A673 (cell line): ENCODE data around the gene NRGN. TPM values are rescaled to one million over a fixed set of nuclear protein-coding genes. Genes with fewer than 3 reads are reported as not detected.
A peak's percentile ranks its signal among the peaks of the same experiment; 100 is the strongest.

ENCODE experiments used
- BruUV-seq: library from RNA; stranded (reverse); fragments of 400-500 nt; replicated peaks from 2 replicates; lab custom pipeline; 2021; lab: Mats Ljungman, UMichigan
- CTCF ChIA-PET: fragments of 300-600 bp; sonication (Branson Sonifier 250); formaldehyde crosslinking; loops from one replicate; lab custom pipeline; 2022; ENCODE audit warnings: antibody characterized with exemption; lab: Charles Lee
- POLR2A ChIA-PET: fragments of 300-600 bp; sonication (Branson Sonifier 250); formaldehyde crosslinking; loops from one replicate; lab custom pipeline; 2022; ENCODE audit warnings: antibody characterized with exemption; ENCODE audit not compliant: low non-redundant PET; lab: Charles Lee
- DNase-seq: peaks from one replicate; pipeline ENCODE4 v3.0.0-alpha.2; 2015; ENCODE audit warnings: low spot score
- H3K27ac ChIP-seq: fragments of 200-600 bp; sonication (generic); 2 replicates; pipeline ENCODE4 v1.5.1; 2016; ENCODE audit warnings: mixed run types, low read depth, mild to moderate bottlenecking, mixed read lengths, antibody characterized with exemption, low read length; ENCODE audit not compliant: poor library complexity, severe bottlenecking
- H3K27me3 ChIP-seq: fragments of 200-600 bp; sonication (generic); replicated peaks from 2 replicates; pipeline ENCODE4 v1.6.1; 2017; ENCODE audit warnings: mixed run types, low read depth, mild to moderate bottlenecking, mixed read lengths, antibody characterized with exemption, low read length; ENCODE audit not compliant: insufficient read depth, poor library complexity
- H3K36me3 ChIP-seq: fragments of 200-600 bp; sonication (generic); 2 replicates; pipeline ENCODE4 v1.6.1; 2016; ENCODE audit warnings: mixed run types, mild to moderate bottlenecking, mixed read lengths, antibody characterized with exemption, low read length; ENCODE audit not compliant: insufficient read depth, poor library complexity, severe bottlenecking
- H3K4me1 ChIP-seq: fragments of 200-600 bp; sonication (generic); 2 replicates; pipeline ENCODE4 v1.6.1; 2017; ENCODE audit warnings: mixed run types, mild to moderate bottlenecking, mixed read lengths, antibody characterized with exemption, low read length; ENCODE audit not compliant: insufficient read depth, poor library complexity, severe bottlenecking
- H3K4me3 ChIP-seq: fragments of 200-600 bp; sonication (generic); 2 replicates; pipeline ENCODE4 v1.5.1; 2016; ENCODE audit warnings: low read depth, mixed run types, mild to moderate bottlenecking, mixed read lengths, low read length; ENCODE audit not compliant: poor library complexity, severe bottlenecking
- H3K9me3 ChIP-seq: fragments of 200-600 bp; sonication (generic); 2 replicates; pipeline ENCODE4 v1.6.1; 2016; ENCODE audit warnings: mixed run types, low read depth, mild to moderate bottlenecking, mixed read lengths, antibody characterized with exemption, low read length; ENCODE audit not compliant: poor library complexity, severe bottlenecking
- CTCF ChIP-seq: fragments of 300-800, 200-600 bp; sonication (generic); conservative IDR thresholded peaks from 2 replicates; pipeline ENCODE4 v1.5.1; 2017; ENCODE audit warnings: low read depth, mild to moderate bottlenecking, antibody characterized with exemption, low read length, moderate library complexity, mixed read lengths
- EZH2 ChIP-seq: fragments of 200-600 bp; sonication (generic); IDR thresholded peaks from 2 replicates; pipeline ENCODE4 v1.6.1; 2017; ENCODE audit warnings: borderline replicate concordance, low read depth, mild to moderate bottlenecking, mixed read lengths, antibody characterized with exemption, low read length; ENCODE audit not compliant: poor library complexity, severe bottlenecking
- intact Hi-C: fragments of 100-400 bp; cut with micrococcal nuclease; formaldehyde crosslinking; loops from one replicate; pipeline ENCODE4 v1.10.0; 2022; ENCODE audit not compliant: unreplicated experiment
- total RNA-seq: library from RNA; stranded (reverse); gene quantifications from 2 replicates; pipeline ENCODE4 v1.2.3, GENCODE V29; 2021

The NRGN gene
- total RNA-seq, 1 experiment from 2014 or later = 38.1 TPM

DNA sequence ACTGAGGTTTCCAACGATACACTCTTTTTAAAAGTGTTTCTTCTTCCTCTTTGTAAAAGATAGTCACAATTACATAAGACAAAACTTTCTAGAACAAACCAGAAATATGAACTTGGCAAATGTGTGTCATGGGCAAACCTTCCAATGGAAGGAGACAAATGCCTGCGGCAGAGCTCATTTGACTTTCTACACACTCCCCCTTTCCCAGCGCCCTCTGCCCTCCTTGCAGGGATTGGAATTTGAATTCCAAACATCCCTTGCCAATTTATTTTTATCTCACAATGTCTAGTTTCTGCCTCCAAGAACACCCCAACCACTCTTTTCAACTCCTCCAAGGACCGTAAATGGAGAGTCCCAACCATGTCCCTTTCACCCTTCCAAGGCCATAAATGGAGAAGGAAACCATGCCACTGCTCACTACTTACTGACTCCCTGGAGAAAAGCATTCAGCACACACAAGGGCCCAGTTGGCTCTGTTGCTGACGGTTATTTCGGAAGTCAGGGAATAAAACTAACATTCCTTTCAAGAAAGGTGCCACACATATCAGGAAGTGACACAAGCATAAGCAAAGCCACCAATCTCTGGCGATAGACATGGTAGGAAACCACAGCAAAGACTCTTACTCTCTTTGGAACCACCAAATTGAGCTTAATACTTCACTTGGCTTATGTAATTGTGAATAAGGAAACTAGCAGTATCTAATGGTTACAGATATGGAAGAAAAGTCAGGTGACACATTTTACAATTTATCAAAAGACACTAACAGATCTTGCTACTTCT, 37.3 kb downstream of the NRGN start:
- DNase-seq = no peak
- no TSS peak for BruUV-seq
- Histone ChIP-seq H3K27me3 (no peaks in the 10 kb centered on the region), H3K9me3 (no peaks in the 10 kb centered on the region), H3K4me1 (peaks cover 14% of the 10 kb centered on the region), H3K27ac (no peak overlapping the region), H3K36me3 (no peaks in the 10 kb centered on the region), H3K4me3 (no peak overlapping the region)
- CTCF ChIA-PET = interaction anchor here (0.5 to 1.2 kb wide), 2 partner anchors 25 to 38 kb away, joined by 5 to 10 read pairs; no protein-coding TSS in a partner anchor
- POLR2A ChIA-PET = interaction anchor here (0.7 kb wide), 1 partner anchor 242 kb away, joined by 3 read pairs; no protein-coding TSS in a partner anchor
- intact Hi-C loops = no loop called here
- TF ChIP-seq EZH2 = no peak
- TF ChIP-seq CTCF = no peak

- Histone ChIP-seq H3K27me3 (no peaks in the 10 kb centered on the region), H3K36me3 (no peaks in the 10 kb centered on the region), H3K9me3 (no peaks in the 10 kb centered on the region), H3K4me3 (no peak overlapping the region), H3K27ac (no peak overlapping the region), H3K4me1 (peaks cover 14% of the 10 kb centered on the region)
- CTCF ChIA-PET = interaction anchor here (0.5 to 1.1 kb wide), 2 partner anchors 16 to 168 kb away, joined by 3 to 9 read pairs; no protein-coding TSS in a partner anchor
- intact Hi-C loops = no loop called here
- POLR2A ChIA-PET = no interaction called here
- no TSS peak for BruUV-seq
- TF ChIP-seq EZH2 (no peak), CTCF (peak; percentile 49)
- DNase-seq = no peak
These were observed 38.5 kb downstream of the NRGN start for GRCh38 chr11:124778281-124778680.

DNA sequence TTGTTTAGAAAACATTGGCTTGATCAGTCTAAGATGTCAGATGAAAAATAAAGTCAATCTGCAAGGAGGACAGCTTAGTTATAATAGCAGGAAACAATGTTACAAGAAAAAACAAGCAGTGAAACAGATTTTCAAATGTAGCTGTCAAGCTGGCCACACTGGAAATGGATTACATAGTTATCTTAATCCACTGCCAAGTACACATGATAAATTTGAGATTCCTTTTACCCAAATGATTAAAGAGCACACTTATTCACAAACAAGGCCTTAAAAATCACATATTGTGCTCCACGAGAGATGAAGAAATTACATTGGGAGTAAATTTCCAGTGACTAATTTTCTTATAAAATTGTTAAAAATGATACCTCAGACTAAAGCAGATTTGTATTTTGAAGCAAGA, 39.8 kb downstream of the NRGN start:
- Histone ChIP-seq H3K4me1 (peaks cover 14% of the 10 kb centered on the region), H3K36me3 (no peaks in the 10 kb centered on the region), H3K4me3 (no peak overlapping the region), H3K27me3 (no peaks in the 10 kb centered on the region), H3K27ac (no peak overlapping the region), H3K9me3 (no peaks in the 10 kb centered on the region)
- DNase-seq = no peak
- POLR2A ChIA-PET = no interaction called here
- intact Hi-C loops = no loop called here
- CTCF ChIA-PET = interaction anchor here (1.0 kb wide), 1 partner anchor 97 kb away, joined by 4 read pairs; no protein-coding TSS in a partner anchor
- TF ChIP-seq CTCF (no peak), EZH2 (no peak)
- no TSS peak for BruUV-seq
